ENCODE results near the gene ARSK.
"Not testable (repeated sequence)": the region's sequence is repeated elsewhere in the genome, so short reads cannot be mapped to it uniquely, and the experiment has no call there.

ARSK gene

GRCh38 chr5:95630394-95630917 lies 75.6 kb downstream of the ARSK start:
- DNase-seq (ENCODE audit: extremely low read depth, insufficient read length), result no peak
- no peaks in the 10 kb centered on the region for H3K27me3 ChIP-seq (replicated peaks; ENCODE audit: control insufficient read depth, insufficient read depth, low read length)
- H3K36me3 ChIP-seq (ENCODE audit: control insufficient read depth, insufficient read depth, low read length), result no peaks in the 10 kb centered on the region
- H3K4me3 ChIP-seq (replicated peaks; ENCODE audit: low read depth, low read length), result no peak overlapping the region
- TF ChIP-seq CTCF (IDR thresholded peaks at IDR 0.05; ENCODE audit: insufficient read depth, low read length, poor library complexity, severe bottlenecking), result no peak

- no peak overlapping the region for H3K4me3 ChIP-seq (replicated peaks; ENCODE audit: low read depth, low read length)
- no peaks in the 10 kb centered on the region for H3K27me3 ChIP-seq (replicated peaks; ENCODE audit: control insufficient read depth, insufficient read depth, low read length)
- DNase-seq (ENCODE audit: extremely low read depth, insufficient read length), result no peak
- no peaks in the 10 kb centered on the region for H3K36me3 ChIP-seq (ENCODE audit: control insufficient read depth, insufficient read depth, low read length)
- no peak for TF ChIP-seq CTCF (IDR thresholded peaks at IDR 0.05; ENCODE audit: insufficient read depth, low read length, poor library complexity, severe bottlenecking)
Observed at GRCh38 chr5:95631255-95631958, 76.5 kb downstream of the ARSK start.

GRCh38 chr5:95631991-95632675 lies 77.2 kb downstream of the ARSK start:
- H3K27me3 ChIP-seq (replicated peaks; ENCODE audit: control insufficient read depth, insufficient read depth, low read length), result no peaks in the 10 kb centered on the region
- no peaks in the 10 kb centered on the region for H3K36me3 ChIP-seq (ENCODE audit: control insufficient read depth, insufficient read depth, low read length)
- no peak for TF ChIP-seq CTCF (IDR thresholded peaks at IDR 0.05; ENCODE audit: insufficient read depth, low read length, poor library complexity, severe bottlenecking)
- peak; percentile 48 for DNase-seq (ENCODE audit: extremely low read depth, insufficient read length)
- H3K4me3 ChIP-seq (replicated peaks; ENCODE audit: low read depth, low read length), result no peak overlapping the region

DNA sequence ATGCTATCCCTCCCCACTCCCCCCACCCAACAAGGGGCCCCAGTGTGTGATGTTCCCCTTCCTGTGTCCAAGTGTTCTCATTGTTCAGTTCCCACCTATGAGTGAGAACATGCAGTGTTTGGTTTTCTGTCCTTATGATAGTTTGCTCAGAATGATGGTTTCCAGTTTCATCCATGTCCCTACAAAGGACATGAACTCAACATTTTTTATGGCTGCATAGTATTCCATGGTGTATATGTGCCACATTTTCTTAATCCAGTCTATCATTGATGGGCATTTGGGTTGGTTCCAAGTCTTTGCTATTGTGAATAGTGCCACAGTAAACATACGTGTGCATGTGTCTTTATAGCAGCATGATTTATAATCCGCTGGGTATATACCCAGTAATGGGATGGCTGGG lies 78.0 kb downstream of the ARSK start:
- H3K36me3 ChIP-seq (ENCODE audit: control insufficient read depth, insufficient read depth, low read length); DNase-seq (ENCODE audit: extremely low read depth, insufficient read length); H3K27me3 ChIP-seq (replicated peaks; ENCODE audit: control insufficient read depth, insufficient read depth, low read length); H3K4me3 ChIP-seq (replicated peaks; ENCODE audit: low read depth, low read length): not testable (repeated sequence)

DNA sequence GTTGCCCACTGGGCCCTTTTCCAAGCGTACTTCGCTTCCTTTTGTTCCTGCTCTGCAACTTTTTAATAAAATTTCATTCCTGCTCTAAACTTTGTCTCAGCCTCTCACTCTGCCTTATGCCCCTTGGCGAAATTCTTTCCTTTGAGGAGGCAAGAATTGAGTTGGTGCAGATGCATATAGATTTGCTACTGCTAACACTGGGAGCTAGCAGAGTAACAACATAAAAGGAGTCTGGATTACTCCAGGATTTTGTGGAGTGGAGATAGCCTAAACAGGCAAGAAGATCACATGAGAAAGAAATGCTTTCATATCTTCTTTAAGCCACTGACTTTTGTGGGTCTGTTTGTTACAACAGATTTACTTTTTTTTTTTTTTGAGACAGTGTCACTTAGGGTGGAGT lies 78.8 kb downstream of the ARSK start:
- no peak for DNase-seq (ENCODE audit: extremely low read depth, insufficient read length)
- Histone ChIP-seq H3K4me3 (replicated peaks; ENCODE audit: low read depth, low read length) (no peak overlapping the region), H3K36me3 (ENCODE audit: control insufficient read depth, insufficient read depth, low read length) (no peaks in the 10 kb centered on the region), H3K27me3 (replicated peaks; ENCODE audit: control insufficient read depth, insufficient read depth, low read length) (no peaks in the 10 kb centered on the region)
- TF ChIP-seq CTCF (IDR thresholded peaks at IDR 0.05; ENCODE audit: insufficient read depth, low read length, poor library complexity, severe bottlenecking), result no peak

GRCh38 chr5:95634081-95634480 lies 79.2 kb downstream of the ARSK start:
- DNase-seq (ENCODE audit: extremely low read depth, insufficient read length), result no peak
- TF ChIP-seq CTCF (IDR thresholded peaks at IDR 0.05; ENCODE audit: insufficient read depth, low read length, poor library complexity, severe bottlenecking), result no peak
- Histone ChIP-seq H3K4me3 (replicated peaks; ENCODE audit: low read depth, low read length) (no peak overlapping the region), H3K27me3 (replicated peaks; ENCODE audit: control insufficient read depth, insufficient read depth, low read length) (no peaks in the 10 kb centered on the region), H3K36me3 (ENCODE audit: control insufficient read depth, insufficient read depth, low read length) (no peaks in the 10 kb centered on the region)

Measured in GM06990 (cell line).